Activated CD8-positive, alpha-beta T cell treated with anti-CD3 and anti-CD28 coated beads for 36 hours (primary cell): ENCODE data around the gene ZNF710. TPM values are rescaled to one million over a fixed set of nuclear protein-coding genes. Genes with fewer than 3 reads are reported as not detected.

Source experiments
- ATAC-seq: fragments of 200-7000 bp; cut with Tn5 transposase; one replicate; pipeline ENCODE4 v1.10.0; 2021; ENCODE audit warnings: mild to moderate bottlenecking, moderate library complexity
- CTCF ChIA-PET: fragments of 350-600 bp; sonication (Branson Sonifier 250); formaldehyde crosslinking; loops from one replicate; lab custom pipeline; 2021; ENCODE audit warnings: antibody characterized with exemption; lab: Charles Lee
- POLR2A ChIA-PET: fragments of 350-600 bp; sonication (Branson Sonifier 250); formaldehyde crosslinking; loops from one replicate; lab custom pipeline; 2021; ENCODE audit warnings: antibody characterized with exemption; lab: Charles Lee
- DNase-seq: peaks from one replicate; pipeline ENCODE4 v3.0.0-alpha.2; 2020
- H3K27ac Mint-ChIP-seq: one replicate; pipeline ENCODE4 v1.8.0; 2021; ENCODE audit warnings: mild to moderate bottlenecking, mixed read lengths
- H3K27me3 Mint-ChIP-seq: one replicate; pipeline ENCODE4 v1.8.0; 2021; ENCODE audit warnings: mixed read lengths
- H3K36me3 Mint-ChIP-seq: one replicate; pipeline ENCODE4 v1.8.0; 2021; ENCODE audit warnings: low read depth, mixed read lengths
- H3K4me1 Mint-ChIP-seq: one replicate; pipeline ENCODE4 v1.8.0; 2021; ENCODE audit warnings: low read depth, mixed read lengths
- H3K4me3 Mint-ChIP-seq: one replicate; pipeline ENCODE4 v1.8.0; 2021; ENCODE audit warnings: mild to moderate bottlenecking, moderate library complexity, mixed read lengths
- H3K9me3 Mint-ChIP-seq: one replicate; pipeline ENCODE4 v1.8.0; 2021; ENCODE audit warnings: mixed read lengths
- CTCF ChIP-seq: fragments of 200-600 bp; IDR thresholded peaks from one replicate; pipeline ENCODE4 v1.8.0; 2022; ENCODE audit warnings: antibody characterized with exemption, mild to moderate bottlenecking
- intact Hi-C: fragments of 100-400 bp; cut with micrococcal nuclease; formaldehyde crosslinking; loops from one replicate; pipeline ENCODE4 v1.10.0; 2022
- total RNA-seq, 2 experiments: library from RNA; stranded (reverse); gene quantifications; one replicate each; pipeline ENCODE4 v1.2.3, GENCODE V29; 2021

The ZNF710 gene
- total RNA-seq, 2 experiments from 2014 or later, result 15.2 to 17.2 TPM

GRCh38 chr15:90035095-90035839 lies 34.1 kb downstream of the ZNF710 start:
- ChIA-PET CTCF (interaction anchor here (1.1 to 3.2 kb wide), 4 partner anchors 22 to 186 kb away, joined by 3 to 11 read pairs (median 4); no protein-coding TSS in a partner anchor), POLR2A (interaction anchor here (0.6 to 2.5 kb wide), 2 partner anchors 24 to 25 kb away, joined by 4 to 10 read pairs; no protein-coding TSS in a partner anchor)
- no peaks in the 10 kb centered on the region for H3K9me3 Mint-ChIP-seq
- no peaks in the 10 kb centered on the region for H3K36me3 Mint-ChIP-seq
- ATAC-seq (no peak), DNase-seq (no peak)
- TF ChIP-seq CTCF, result no peak
- intact Hi-C loops, result no loop called here
- H3K27ac Mint-ChIP-seq, result peak overlapping the region; percentile 91
- H3K27me3 Mint-ChIP-seq, result no peaks in the 10 kb centered on the region
- H3K4me1 Mint-ChIP-seq, result peaks cover 83% of the 10 kb centered on the region
- H3K4me3 Mint-ChIP-seq, result no peak overlapping the region

- Mint-ChIP-seq H3K27ac (peak overlapping the region; percentile 42), H3K36me3 (no peaks in the 10 kb centered on the region), H3K4me3 (no peak overlapping the region), H3K9me3 (no peaks in the 10 kb centered on the region), H3K4me1 (peaks cover 84% of the 10 kb centered on the region), H3K27me3 (no peaks in the 10 kb centered on the region)
- intact Hi-C loops, result no loop called here
- POLR2A ChIA-PET, result interaction anchor here (2.0 kb wide), 1 partner anchor 19 kb away, joined by 8 read pairs; no protein-coding TSS in a partner anchor
- ATAC-seq, result no peak
- CTCF ChIA-PET, result interaction anchor here (1.1 to 3.2 kb wide), 2 partner anchors 22 to 35 kb away, joined by 4 to 11 read pairs; no protein-coding TSS in a partner anchor
- peak; percentile 16 for DNase-seq
- TF ChIP-seq CTCF, result no peak
Observed at GRCh38 chr15:90035840-90036230, 34.7 kb downstream of the ZNF710 start.

GRCh38 chr15:90036343-90036742 lies 35.2 kb downstream of the ZNF710 start:
- peaks cover 80% of the 10 kb centered on the region for H3K4me1 Mint-ChIP-seq
- H3K36me3 Mint-ChIP-seq, result no peaks in the 10 kb centered on the region
- CTCF ChIA-PET, result interaction anchor here (1.1 kb wide), 1 partner anchor 23 kb away, joined by 4 read pairs; no protein-coding TSS in a partner anchor
- H3K4me3 Mint-ChIP-seq, result no peak overlapping the region
- no peak for TF ChIP-seq CTCF
- no peaks in the 10 kb centered on the region for H3K9me3 Mint-ChIP-seq
- ATAC-seq (no peak), DNase-seq (no peak)
- intact Hi-C loops, result no loop called here
- no peaks in the 10 kb centered on the region for H3K27me3 Mint-ChIP-seq
- H3K27ac Mint-ChIP-seq, result peak overlapping the region; percentile 81
- POLR2A ChIA-PET, result interaction anchor here (1.3 to 2.0 kb wide), 2 partner anchors 15 to 18 kb away, joined by 3 to 8 read pairs; no protein-coding TSS in a partner anchor

DNA sequence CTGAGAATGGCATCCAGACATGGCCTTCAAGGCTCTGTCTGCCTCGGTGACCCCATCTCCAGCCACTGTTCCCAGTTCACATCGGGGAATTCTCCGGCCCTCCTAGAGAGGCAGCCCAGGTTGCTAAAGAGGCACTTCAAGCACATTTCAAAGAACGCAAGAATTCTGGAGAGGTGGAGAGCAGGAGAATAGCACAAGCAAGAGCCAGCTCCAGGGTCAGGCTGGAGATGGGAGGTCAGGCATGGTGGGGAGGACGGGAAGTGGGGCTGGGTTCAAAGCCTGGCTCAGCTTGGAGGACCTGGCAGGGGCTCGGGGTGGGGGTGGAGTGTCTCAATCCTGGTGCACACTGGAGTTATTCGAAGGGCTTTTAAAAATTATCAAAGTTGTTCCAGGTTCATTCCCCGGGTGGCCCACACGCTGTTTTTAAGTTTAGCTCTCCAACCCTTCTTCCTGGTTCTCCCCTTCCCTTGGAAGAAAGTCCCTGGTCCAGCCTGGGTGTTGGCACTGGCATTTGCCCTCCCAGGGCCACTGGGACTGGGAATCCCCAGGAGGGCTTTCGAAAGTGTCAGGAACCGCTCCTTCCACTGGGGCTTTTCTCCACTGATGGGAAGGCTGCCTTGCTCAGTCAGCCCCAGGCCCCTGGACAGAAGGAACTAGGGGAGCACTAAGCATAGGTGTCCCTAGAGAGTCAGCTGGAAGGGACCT lies 35.8 kb downstream of the ZNF710 start:
- Mint-ChIP-seq H3K36me3 (no peaks in the 10 kb centered on the region), H3K27ac (peak overlapping the region; percentile 96), H3K4me1 (peaks cover 76% of the 10 kb centered on the region), H3K4me3 (no peak overlapping the region), H3K27me3 (no peaks in the 10 kb centered on the region), H3K9me3 (no peaks in the 10 kb centered on the region)
- intact Hi-C loops, result no loop called here
- ChIA-PET CTCF (no interaction called here), POLR2A (interaction anchor here (1.0 to 2.0 kb wide), 4 partner anchors 16 to 62 kb away, joined by 3 to 8 read pairs (median 3); no protein-coding TSS in a partner anchor)
- DNase-seq, result no peak
- no peak for TF ChIP-seq CTCF
- no peak for ATAC-seq
